GM21737 (cell line): ENCODE results near the gene VAV1.
"Not testable (repeated sequence)": the region's sequence is repeated elsewhere in the genome, so short reads cannot be mapped to it uniquely, and the experiment has no call there.

ENCODE experiments used
- ATAC-seq: cut with Tn5 transposase; IDR thresholded peaks from one replicate; pipeline ENCODE4 v1.9.1; 2021; ENCODE audit warnings: mild to moderate bottlenecking, moderate library complexity; ENCODE audit not compliant: unreplicated experiment

VAV1 gene

GRCh38 chr19:6754653-6755463 is 17.6 kb upstream of the VAV1 start:
- no peak for ATAC-seq

GRCh38 chr19:6760606-6761005 is 11.9 kb upstream of the VAV1 start:
- no peak for ATAC-seq

- ATAC-seq: no peak
Observed at GRCh38 chr19:6761053-6761676, 11.3 kb upstream of the VAV1 start.

- ATAC-seq: not testable (repeated sequence)
Observed at GRCh38 chr19:6762253-6762797, 10.2 kb upstream of the VAV1 start.

GRCh38 chr19:6765738-6766356 is 6.7 kb upstream of the VAV1 start:
- ATAC-seq: no peak

- no peak for ATAC-seq
Observed at GRCh38 chr19:6766357-6767080, 6.0 kb upstream of the VAV1 start.

GRCh38 chr19:6767081-6767356 is 5.5 kb upstream of the VAV1 start:
- ATAC-seq: peak; percentile 19

- peak; percentile 73 for ATAC-seq
Observed at GRCh38 chr19:6767357-6768235, 4.9 kb upstream of the VAV1 start, which contains the start of gene SH2D3A. SH2D3A (minus strand) TSS chr19:6767435; CDS start chr19:6763748, 3,687 bp downstream.

- ATAC-seq: no peak
Observed at GRCh38 chr19:6768236-6768785, 4.2 kb upstream of the VAV1 start.

GRCh38 chr19:6769006-6769619 is 3.4 kb upstream of the VAV1 start:
- ATAC-seq: no peak

GRCh38 chr19:6771648-6772027 is 870 bp upstream of the VAV1 start:
- not testable (repeated sequence) for ATAC-seq

GRCh38 chr19:6772866-6773322 is 386 bp downstream of the VAV1 start:
- peak; percentile 6 for ATAC-seq

- ATAC-seq: peak; percentile 39
Observed at GRCh38 chr19:6773323-6773931, 919 bp downstream of the VAV1 start.

- no peak for ATAC-seq
Observed at GRCh38 chr19:6774821-6775707, 2.6 kb downstream of the VAV1 start.

GRCh38 chr19:6776045-6776444 is 3.5 kb downstream of the VAV1 start:
- not testable (repeated sequence) for ATAC-seq

GRCh38 chr19:6776999-6777398 is 4.5 kb downstream of the VAV1 start:
- ATAC-seq: no peak

- no peak for ATAC-seq
Observed at GRCh38 chr19:6777434-6777833, 4.9 kb downstream of the VAV1 start.

- ATAC-seq: no peak
Observed at GRCh38 chr19:6778386-6778785, 5.9 kb downstream of the VAV1 start.
